ENCODE measurements around the gene IMPA2.

Gene IMPA2

GRCh38 chr18:12018861-12019260 is 37.6 kb downstream of the IMPA2 start:
- H3K36me3 ChIP-seq, result peaks cover 35 to 94% (median 75%) of the 10 kb centered on the region in 11 experiments
- H4K20me1 ChIP-seq, result peaks cover 0 to 12% (median 0%) of the 10 kb centered on the region in 11 experiments; a peak in 4 of 22 replicates
- no peaks in the 10 kb centered on the region for H3K27me3 ChIP-seq
- no peak overlapping the region for H3K9ac ChIP-seq
- no peak overlapping the region for H3K4me3 ChIP-seq
- no peak for TF ChIP-seq Cebpa-rat (IDR thresholded peaks at IDR 0.05)
- H3K4me1 ChIP-seq, result peaks cover 0 to 9% (median 5%) of the 10 kb centered on the region in 10 experiments; a peak in 10 of 20 replicates
- H3K9me3 ChIP-seq (replicated peaks in 1 of 11), result no peaks in the 10 kb centered on the region
- no peak overlapping the region for H3K4me2 ChIP-seq
- no peak overlapping the region for H3K27ac ChIP-seq

- TF ChIP-seq Cebpa-rat (IDR thresholded peaks at IDR 0.05), result no peak
- H3K4me1 ChIP-seq, result peaks cover 0 to 9% (median 5%) of the 10 kb centered on the region in 10 experiments; a peak in 10 of 20 replicates
- no peak overlapping the region for H3K9ac ChIP-seq
- H3K27me3 ChIP-seq, result no peaks in the 10 kb centered on the region
- no peaks in the 10 kb centered on the region for H3K9me3 ChIP-seq (replicated peaks in 1 of 11)
- H3K36me3 ChIP-seq, result peaks cover 19 to 85% (median 54%) of the 10 kb centered on the region in 11 experiments
- no peak overlapping the region for H3K27ac ChIP-seq
- no peak overlapping the region for H3K4me3 ChIP-seq
- H4K20me1 ChIP-seq, result peaks cover 0 to 5% (median 0%) of the 10 kb centered on the region in 11 experiments; a peak in 1 of 22 replicates
- H3K4me2 ChIP-seq, result no peak overlapping the region
Measured at GRCh38 chr18:12021077-12021476, 39.8 kb downstream of the IMPA2 start.

DNA sequence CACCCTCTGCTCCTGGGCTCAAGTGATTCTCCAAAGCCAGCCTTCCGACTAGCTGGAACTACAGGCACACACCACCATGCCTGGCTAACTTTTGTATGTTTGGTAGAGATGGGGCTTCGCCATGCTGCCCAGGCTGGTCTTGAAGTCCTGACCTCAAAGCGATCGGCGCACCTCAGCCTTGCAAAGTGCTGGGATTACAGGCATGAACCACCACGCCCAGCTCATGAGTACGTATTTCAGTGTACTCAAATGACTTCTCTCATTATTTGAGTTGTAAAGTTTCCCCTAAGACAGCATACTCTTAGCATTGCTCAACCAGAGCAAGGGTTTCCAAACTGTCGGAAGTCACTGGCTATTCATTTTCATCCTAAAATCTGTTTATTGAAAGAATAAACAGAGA is 40.3 kb downstream of the IMPA2 start:
- Histone ChIP-seq H3K9me3 (replicated peaks in 1 of 11) (no peaks in the 10 kb centered on the region), H3K9ac (no peak overlapping the region), H3K4me2 (no peak overlapping the region), H4K20me1 (peaks cover 0 to 5% (median 0%) of the 10 kb centered on the region in 11 experiments; a peak in 2 of 22 replicates), H3K4me1 (peaks cover 0 to 9% (median 5%) of the 10 kb centered on the region in 10 experiments; a peak in 10 of 20 replicates), H3K27ac (no peak overlapping the region), H3K36me3 (peaks cover 17 to 80% (median 48%) of the 10 kb centered on the region in 11 experiments), H3K4me3 (no peak overlapping the region), H3K27me3 (no peaks in the 10 kb centered on the region)
- no peak for TF ChIP-seq Cebpa-rat (IDR thresholded peaks at IDR 0.05)

DNA sequence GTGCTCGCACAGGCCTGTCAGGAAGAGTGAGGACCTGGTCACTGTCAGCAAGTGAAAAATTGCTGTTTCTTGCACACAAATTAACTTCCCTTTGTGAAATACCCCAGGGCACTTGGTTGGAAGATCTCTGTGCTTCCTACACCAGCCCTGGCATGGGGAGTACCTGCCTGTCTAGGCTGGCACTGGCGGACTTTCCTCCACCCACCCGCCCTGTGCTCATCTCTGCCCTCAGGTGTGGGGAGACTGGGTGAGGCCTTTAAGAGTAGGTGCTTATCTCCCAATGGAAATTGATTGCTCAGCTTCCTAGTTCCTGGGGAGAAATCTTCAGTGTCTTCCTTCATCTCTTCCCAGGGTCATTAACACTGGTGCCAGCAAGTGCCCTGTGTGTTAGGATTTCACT is 42.1 kb downstream of the IMPA2 start:
- Histone ChIP-seq H3K4me1 (peaks cover 9 to 26% (median 16%) of the 10 kb centered on the region in 10 experiments), H3K36me3 (peaks cover 8 to 66% (median 34%) of the 10 kb centered on the region in 11 experiments), H3K4me3 (no peak overlapping the region), H3K4me2 (no peak overlapping the region), H3K9ac (no peak overlapping the region), H3K9me3 (replicated peaks in 1 of 11) (no peaks in the 10 kb centered on the region), H3K27me3 (no peaks in the 10 kb centered on the region), H3K27ac (no peak overlapping the region), H4K20me1 (peaks cover 0 to 14% (median 0%) of the 10 kb centered on the region in 11 experiments; a peak in 4 of 22 replicates)
- no peak for TF ChIP-seq Cebpa-rat (IDR thresholded peaks at IDR 0.05)

DNA sequence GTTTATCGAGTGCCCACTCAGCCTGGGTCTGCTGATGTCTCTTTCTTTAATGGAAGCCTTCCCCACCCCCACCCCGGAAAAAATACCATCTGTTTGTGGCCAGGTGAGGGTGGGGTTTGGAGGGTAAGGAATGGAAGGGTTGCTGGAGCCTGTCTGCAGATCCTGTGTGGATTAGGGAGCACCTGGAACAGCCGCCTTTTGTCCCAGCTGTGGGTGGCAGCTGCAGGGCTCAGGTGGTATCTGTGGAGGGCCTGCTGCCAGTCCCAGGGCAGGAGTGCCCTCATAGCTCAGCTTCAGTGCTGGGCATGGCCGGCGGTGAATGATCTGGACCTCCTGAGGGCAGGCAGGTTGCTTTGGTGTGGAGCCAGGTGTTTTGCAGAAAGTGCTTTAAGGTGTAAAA is 45.3 kb downstream of the IMPA2 start:
- Histone ChIP-seq H3K4me1 (peaks cover 16 to 43% (median 30%) of the 10 kb centered on the region in 10 experiments), H3K27me3 (no peaks in the 10 kb centered on the region), H3K4me2 (no peak overlapping the region), H3K9ac (no peak overlapping the region), H3K36me3 (peaks cover 13 to 69% (median 38%) of the 10 kb centered on the region in 11 experiments; a peak in 20 of 22 replicates), H3K4me3 (no peak overlapping the region), H3K9me3 (replicated peaks in 1 of 11) (no peaks in the 10 kb centered on the region), H3K27ac (no peak overlapping the region), H4K20me1 (peaks cover 0 to 14% (median 0%) of the 10 kb centered on the region in 11 experiments; a peak in 5 of 22 replicates)
- no peak for TF ChIP-seq Cebpa-rat (IDR thresholded peaks at IDR 0.05)

GRCh38 chr18:12027046-12027445 is 45.7 kb downstream of the IMPA2 start:
- Histone ChIP-seq H3K4me1 (peaks cover 16 to 43% (median 30%) of the 10 kb centered on the region in 10 experiments), H3K9ac (no peak overlapping the region), H3K27me3 (no peaks in the 10 kb centered on the region), H3K4me2 (peak overlapping the region in 2 of 11 experiments; percentile 65 to 84; a peak in 3 of 22 replicates), H3K4me3 (no peak overlapping the region), H3K36me3 (peaks cover 11 to 69% (median 39%) of the 10 kb centered on the region in 11 experiments; a peak in 18 of 22 replicates), H4K20me1 (peaks cover 0 to 14% (median 0%) of the 10 kb centered on the region in 11 experiments; a peak in 5 of 22 replicates), H3K9me3 (replicated peaks in 1 of 11) (no peaks in the 10 kb centered on the region), H3K27ac (no peak overlapping the region)
- TF ChIP-seq Cebpa-rat (IDR thresholded peaks at IDR 0.05), result no peak

DNA sequence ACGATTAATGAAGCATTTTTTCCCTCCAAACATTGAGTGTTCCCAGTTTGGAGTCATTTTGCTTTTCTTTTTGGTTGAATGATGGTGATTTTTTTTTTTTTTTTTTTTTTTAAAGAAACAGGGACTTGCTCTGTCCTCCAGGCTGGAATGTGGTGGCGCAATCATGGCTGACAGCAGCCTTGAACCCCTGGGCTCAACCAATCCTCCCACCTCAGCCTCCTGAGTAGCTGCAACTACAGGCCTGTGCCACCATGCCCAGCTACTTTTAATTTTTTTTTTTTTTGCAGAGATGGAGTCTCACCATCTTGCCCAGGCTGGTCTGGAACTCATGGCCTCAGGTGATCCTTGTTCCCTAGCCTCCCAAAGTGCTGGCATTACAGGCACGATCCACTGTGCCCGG is 46.2 kb downstream of the IMPA2 start:
- no peak overlapping the region for H3K9ac ChIP-seq
- H4K20me1 ChIP-seq, result peaks cover 0 to 14% (median 0%) of the 10 kb centered on the region in 11 experiments; a peak in 5 of 22 replicates
- H3K4me2 ChIP-seq, result peak overlapping the region in 10 of 11 experiments; percentile 55 to 84 (median 66); a peak in 19 of 22 replicates
- TF ChIP-seq Cebpa-rat (IDR thresholded peaks at IDR 0.05), result no peak
- H3K27ac ChIP-seq, result no peak overlapping the region
- H3K9me3 ChIP-seq (replicated peaks in 1 of 11), result no peaks in the 10 kb centered on the region
- peaks cover 11 to 72% (median 42%) of the 10 kb centered on the region in 11 experiments; a peak in 18 of 22 replicates for H3K36me3 ChIP-seq
- no peaks in the 10 kb centered on the region for H3K27me3 ChIP-seq
- H3K4me1 ChIP-seq, result peaks cover 16 to 43% (median 30%) of the 10 kb centered on the region in 10 experiments
- no peak overlapping the region for H3K4me3 ChIP-seq

DNA sequence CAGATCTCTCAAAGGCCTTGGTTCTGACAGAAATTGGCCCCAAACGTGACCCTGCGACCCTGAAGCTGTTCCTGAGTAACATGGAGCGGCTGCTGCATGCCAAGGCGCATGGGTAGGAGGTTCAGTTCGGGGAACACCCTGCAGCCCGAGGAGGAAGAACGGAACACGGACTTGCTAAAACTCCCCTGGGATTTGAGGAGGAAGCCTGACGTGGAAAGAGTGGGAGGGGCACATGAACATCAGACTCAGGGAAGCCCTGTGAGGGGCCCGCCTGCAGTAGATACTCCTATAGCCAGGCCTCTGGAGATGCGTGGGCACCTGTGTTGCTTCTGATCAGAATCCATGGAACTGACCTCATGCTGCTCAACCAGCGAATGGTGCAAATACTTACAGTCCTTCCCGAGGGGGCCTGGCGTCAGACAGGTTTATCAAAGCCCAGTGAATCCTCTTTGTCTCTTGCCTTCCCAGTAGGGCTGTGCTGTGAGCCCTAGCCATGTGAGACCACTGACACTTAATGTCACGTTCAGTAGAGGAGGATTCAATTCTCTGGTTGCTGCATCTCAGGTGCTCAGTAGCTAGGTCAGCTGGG is 46.8 kb downstream of the IMPA2 start:
- Histone ChIP-seq H3K27me3 (no peaks in the 10 kb centered on the region), H3K4me3 (no peak overlapping the region), H3K27ac (peak overlapping the region in 4 of 11 experiments; percentile 4 to 18 (median 12); a peak in 2 of 22 replicates), H3K4me1 (peaks cover 17 to 43% (median 30%) of the 10 kb centered on the region in 10 experiments), H3K9ac (0 out of 22 replicates have a peak overlapping the region, but pooled peaks of 1 of the 11 experiments have one; percentile 11), H3K4me2 (peak overlapping the region; percentile 45 to 84 (median 66)), H3K9me3 (replicated peaks in 1 of 11) (no peaks in the 10 kb centered on the region), H4K20me1 (peaks cover 0 to 14% (median 0%) of the 10 kb centered on the region in 11 experiments; a peak in 5 of 22 replicates), H3K36me3 (peaks cover 11 to 71% (median 38%) of the 10 kb centered on the region in 11 experiments; a peak in 18 of 22 replicates)
- TF ChIP-seq Cebpa-rat (IDR thresholded peaks at IDR 0.05), result no peak

- no peaks in the 10 kb centered on the region for H3K27me3 ChIP-seq
- peaks cover 0 to 14% (median 0%) of the 10 kb centered on the region in 11 experiments; a peak in 5 of 22 replicates for H4K20me1 ChIP-seq
- H3K9me3 ChIP-seq (replicated peaks in 1 of 11), result no peaks in the 10 kb centered on the region
- H3K4me3 ChIP-seq, result no peak overlapping the region
- H3K4me2 ChIP-seq, result peak overlapping the region; percentile 45 to 84 (median 66)
- 0 out of 22 replicates have a peak overlapping the region, but pooled peaks of 1 of the 11 experiments have one; percentile 11 for H3K9ac ChIP-seq
- H3K36me3 ChIP-seq, result peaks cover 7 to 71% (median 40%) of the 10 kb centered on the region in 11 experiments; a peak in 17 of 22 replicates
- H3K27ac ChIP-seq, result peak overlapping the region in 4 of 11 experiments; percentile 4 to 18 (median 12); a peak in 2 of 22 replicates
- no peak for TF ChIP-seq Cebpa-rat (IDR thresholded peaks at IDR 0.05)
- H3K4me1 ChIP-seq, result peaks cover 17 to 43% (median 30%) of the 10 kb centered on the region in 10 experiments
Measured at GRCh38 chr18:12028674-12029073, 47.4 kb downstream of the IMPA2 start.
